Right atrium auricular region (tissue), 2 donors: ENCODE results near the gene LEP. TPM values are rescaled to one million over a fixed set of nuclear protein-coding genes. Genes with fewer than 3 reads are reported as not detected.

Experiments
- DNase-seq: peaks from one replicate; pipeline ENCODE4 v3.0.0-alpha.2; 2019; ENCODE audit warnings: low spot score
- H3K27ac ChIP-seq, 2 donors: fragments of 200-600 bp; sonication (generic); 1 replicate in 1 of 2; 2 replicates in 1 of 2; pipeline ENCODE4 v1.5.1; 2016 to 2019
- H3K27me3 ChIP-seq, 2 donors: fragments of 200-600 bp; sonication (generic); one replicate each; pipeline versions ENCODE4 v1.5.1 to v1.6.0; 2017 to 2019
- H3K36me3 ChIP-seq: fragments of 200-600 bp; sonication (generic); one replicate; pipeline ENCODE4 v1.5.1; 2016
- H3K4me1 ChIP-seq, 2 donors: fragments of 200-600 bp; sonication (generic); one replicate each; pipeline versions ENCODE4 v1.5.1 to v1.6.0; 2017 to 2019
- H3K4me3 ChIP-seq, 2 donors: fragments of 200-600 bp; sonication (generic); 1 replicate in 1 of 2; 2 replicates in 1 of 2; pipeline ENCODE4 v1.5.1; 2017 to 2019; ENCODE audit warnings: mild to moderate bottlenecking in 1 of 2, moderate library complexity in 1 of 2
- H3K9me3 ChIP-seq, 2 donors: fragments of 200-600 bp; sonication (generic); one replicate each; pipeline ENCODE4 v1.5.1; 2019
- CTCF ChIP-seq, 2 donors: fragments of 200-600 bp; sonication (generic); IDR thresholded peaks; one replicate each; pipeline ENCODE4 v1.5.1; 2019; ENCODE audit warnings: antibody characterized with exemption in 2 of 2
- total RNA-seq, 2 donors: library from RNA; depleted of rRNA; stranded (reverse); fragments of >200 nt; gene quantifications; one replicate each; pipeline ENCODE4 v1.1.0, GENCODE V29; 2016

Gene LEP
- total RNA-seq, 2 donors from 2014 or later: 0.22 to 2.2 TPM

- no peak for DNase-seq
- H3K27ac ChIP-seq: no peak overlapping the region
- H3K36me3 ChIP-seq: no peaks in the 10 kb centered on the region
- H3K4me1 ChIP-seq: no peaks in the 10 kb centered on the region
- H3K27me3 ChIP-seq: no peaks in the 10 kb centered on the region
- TF ChIP-seq CTCF (IDR thresholded peaks at IDR 0.05): no peak
- no peaks in the 10 kb centered on the region for H3K9me3 ChIP-seq
- no peak overlapping the region for H3K4me3 ChIP-seq
These were observed 21.4 kb upstream of the LEP start for GRCh38 chr7:128219636-128220035.

- no peak overlapping the region for H3K27ac ChIP-seq
- no peak for TF ChIP-seq CTCF (IDR thresholded peaks at IDR 0.05)
- no peaks in the 10 kb centered on the region for H3K27me3 ChIP-seq
- H3K4me3 ChIP-seq: no peak overlapping the region
- no peak for DNase-seq
- H3K4me1 ChIP-seq: no peaks in the 10 kb centered on the region
- no peaks in the 10 kb centered on the region for H3K9me3 ChIP-seq
- H3K36me3 ChIP-seq: no peaks in the 10 kb centered on the region
These were observed 19.1 kb upstream of the LEP start for GRCh38 chr7:128221929-128222403.

- H3K4me3 ChIP-seq: no peak overlapping the region
- no peak for TF ChIP-seq CTCF (IDR thresholded peaks at IDR 0.05)
- H3K9me3 ChIP-seq: no peaks in the 10 kb centered on the region
- DNase-seq: no peak
- no peaks in the 10 kb centered on the region for H3K36me3 ChIP-seq
- no peaks in the 10 kb centered on the region for H3K4me1 ChIP-seq
- H3K27me3 ChIP-seq: no peaks in the 10 kb centered on the region
- H3K27ac ChIP-seq: no peak overlapping the region
These were observed 14.7 kb upstream of the LEP start for GRCh38 chr7:128226132-128226980.

- H3K4me1 ChIP-seq: no peaks in the 10 kb centered on the region
- no peak for TF ChIP-seq CTCF (IDR thresholded peaks at IDR 0.05)
- H3K36me3 ChIP-seq: no peaks in the 10 kb centered on the region
- H3K4me3 ChIP-seq: no peak overlapping the region
- H3K27ac ChIP-seq: no peak overlapping the region
- no peaks in the 10 kb centered on the region for H3K9me3 ChIP-seq
- H3K27me3 ChIP-seq: no peaks in the 10 kb centered on the region
- DNase-seq: no peak
These were observed 13.8 kb upstream of the LEP start for GRCh38 chr7:128227271-128227670.

GRCh38 chr7:128231021-128231420, 10.1 kb upstream of the LEP start:
- Histone ChIP-seq H3K4me3 (no peak overlapping the region), H3K36me3 (no peaks in the 10 kb centered on the region), H3K27ac (no peak overlapping the region), H3K9me3 (no peaks in the 10 kb centered on the region), H3K4me1 (no peaks in the 10 kb centered on the region), H3K27me3 (no peaks in the 10 kb centered on the region)
- TF ChIP-seq CTCF (IDR thresholded peaks at IDR 0.05): no peak
- DNase-seq: no peak
